Hepatocyte (in vitro differentiated cells): ENCODE results near the gene INPP5F.

Experiments used
- EZH2 ChIP-seq: fragments of 200-600 bp; sonication (generic); IDR thresholded peaks from 2 replicates; pipeline ENCODE4 v1.6.1; 2016; ENCODE audit warnings: antibody characterized with exemption, mild to moderate bottlenecking, borderline replicate concordance
- TF ChIP-seq, protein P1 (sequence below): fragments of 200-600 bp; sonication (generic); IDR thresholded peaks from 2 replicates; pipeline ENCODE4 v1.5.1; 2016; ENCODE audit warnings: antibody characterized with exemption, mild to moderate bottlenecking; ENCODE audit not compliant: poor library complexity

DNA sequence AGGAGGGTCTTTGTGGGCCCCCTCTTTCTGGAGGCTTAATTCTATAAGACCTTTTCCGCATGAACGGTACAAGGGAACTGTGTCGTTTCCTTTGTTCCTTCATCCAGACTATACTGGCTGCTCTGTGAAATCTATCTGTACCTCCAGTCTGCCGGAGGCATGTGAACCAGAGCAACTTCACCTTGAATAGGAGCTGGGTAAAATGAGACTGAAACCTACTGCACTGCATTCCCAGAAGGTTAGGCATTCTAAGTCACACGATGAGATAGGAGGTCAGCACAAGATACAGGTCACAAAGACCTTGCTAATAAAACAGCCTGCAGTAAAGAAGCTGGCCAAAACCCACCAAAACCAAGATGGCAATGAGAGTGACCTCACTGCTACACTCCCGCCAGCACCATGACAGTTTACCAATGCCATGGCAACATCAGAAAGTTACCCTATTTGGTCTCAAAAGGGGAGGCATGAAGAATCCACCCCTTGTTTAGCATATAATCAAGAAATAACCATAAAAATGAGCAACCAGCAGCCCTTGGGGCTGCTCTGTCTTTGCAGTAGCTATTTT, 36.8 kb upstream of the INPP5F start:
- TF ChIP-seq EZH2, result no peak
- TF ChIP-seq, protein P1, sequence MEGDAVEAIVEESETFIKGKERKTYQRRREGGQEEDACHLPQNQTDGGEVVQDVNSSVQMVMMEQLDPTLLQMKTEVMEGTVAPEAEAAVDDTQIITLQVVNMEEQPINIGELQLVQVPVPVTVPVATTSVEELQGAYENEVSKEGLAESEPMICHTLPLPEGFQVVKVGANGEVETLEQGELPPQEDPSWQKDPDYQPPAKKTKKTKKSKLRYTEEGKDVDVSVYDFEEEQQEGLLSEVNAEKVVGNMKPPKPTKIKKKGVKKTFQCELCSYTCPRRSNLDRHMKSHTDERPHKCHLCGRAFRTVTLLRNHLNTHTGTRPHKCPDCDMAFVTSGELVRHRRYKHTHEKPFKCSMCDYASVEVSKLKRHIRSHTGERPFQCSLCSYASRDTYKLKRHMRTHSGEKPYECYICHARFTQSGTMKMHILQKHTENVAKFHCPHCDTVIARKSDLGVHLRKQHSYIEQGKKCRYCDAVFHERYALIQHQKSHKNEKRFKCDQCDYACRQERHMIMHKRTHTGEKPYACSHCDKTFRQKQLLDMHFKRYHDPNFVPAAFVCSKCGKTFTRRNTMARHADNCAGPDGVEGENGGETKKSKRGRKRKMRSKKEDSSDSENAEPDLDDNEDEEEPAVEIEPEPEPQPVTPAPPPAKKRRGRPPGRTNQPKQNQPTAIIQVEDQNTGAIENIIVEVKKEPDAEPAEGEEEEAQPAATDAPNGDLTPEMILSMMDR, result no peak
